Stimulated activated CD8-positive, alpha-beta memory T cell treated with anti-CD3 and anti-CD28 coated beads, Interleukin-7, amount 100 ng/mL, for 48 hours (primary cell): ENCODE results near the gene KCNQ1.

ENCODE experiments used
- DNase-seq, 2 donors: peaks; one replicate each; pipeline ENCODE4 v3.0.0-alpha.2; 2020; ENCODE audit warnings: low read depth in 1 of 2; ENCODE audit errors: extremely low read depth in 1 of 2

KCNQ1 gene

DNA sequence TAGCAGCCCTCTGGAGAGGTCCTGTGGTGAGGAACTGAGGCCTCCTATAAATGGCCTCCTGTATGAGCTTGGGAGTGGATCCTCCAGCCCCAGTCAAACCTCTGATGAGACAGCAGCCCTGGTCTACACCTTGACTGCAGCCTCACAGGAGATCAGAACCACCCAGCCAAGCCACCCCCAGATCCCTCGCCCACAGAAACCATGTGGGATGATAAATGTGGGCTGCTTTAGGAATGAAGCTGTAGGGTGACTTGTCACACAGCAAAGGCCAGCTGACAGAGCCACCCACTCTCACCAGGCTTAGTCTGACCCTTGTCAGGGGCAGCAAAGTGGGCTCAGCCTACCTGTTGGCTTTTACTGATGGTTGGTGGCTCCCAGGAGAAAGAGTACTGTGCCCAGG, 261.5 kb downstream of the KCNQ1 start:
- DNase-seq, result no peak

DNA sequence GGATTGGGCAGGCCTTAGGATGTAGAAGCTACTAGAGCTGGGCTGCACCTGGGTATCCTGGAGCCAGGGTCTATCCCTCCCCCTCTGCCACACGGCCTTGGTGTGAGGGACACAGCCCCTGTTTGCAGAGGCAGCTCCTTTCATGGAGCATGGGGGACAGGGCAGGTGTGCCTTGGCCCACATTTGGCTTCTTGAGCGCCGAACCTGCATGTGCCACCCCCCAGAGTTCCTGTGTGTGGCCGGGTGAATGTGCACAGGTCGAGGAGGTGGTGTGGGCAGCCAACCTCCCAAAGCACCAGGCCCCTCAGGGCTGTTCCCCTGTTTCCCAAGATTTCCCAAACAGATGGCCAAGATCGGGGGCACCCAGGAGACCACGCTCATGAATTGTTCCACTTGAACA, 262.9 kb downstream of the KCNQ1 start:
- no peak for DNase-seq

DNA sequence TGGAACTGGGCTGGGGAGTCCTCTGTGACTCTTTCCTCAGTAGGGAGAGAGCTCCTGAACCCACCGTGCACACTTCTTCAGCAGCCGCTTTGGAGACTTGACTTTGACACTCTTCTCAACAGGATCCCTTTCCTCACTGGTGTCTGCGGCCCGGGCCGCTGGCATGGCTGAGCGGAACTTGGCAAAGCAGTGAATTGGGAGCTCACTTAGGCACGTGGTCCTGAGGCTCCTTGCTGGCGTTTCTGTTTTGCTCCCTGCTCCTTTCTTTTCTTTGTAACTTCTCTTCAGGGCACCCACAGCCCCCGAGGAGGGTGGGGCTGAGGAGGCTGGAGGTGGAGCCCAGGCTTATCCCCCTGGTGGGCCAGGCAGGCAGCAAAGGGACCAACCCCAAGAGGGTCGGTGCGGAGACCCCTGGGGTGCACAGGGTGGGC, 263.4 kb downstream of the KCNQ1 start:
- no peak for DNase-seq

GRCh38 chr11:2708757-2709281, 264.0 kb downstream of the KCNQ1 start:
- no peak for DNase-seq

DNA sequence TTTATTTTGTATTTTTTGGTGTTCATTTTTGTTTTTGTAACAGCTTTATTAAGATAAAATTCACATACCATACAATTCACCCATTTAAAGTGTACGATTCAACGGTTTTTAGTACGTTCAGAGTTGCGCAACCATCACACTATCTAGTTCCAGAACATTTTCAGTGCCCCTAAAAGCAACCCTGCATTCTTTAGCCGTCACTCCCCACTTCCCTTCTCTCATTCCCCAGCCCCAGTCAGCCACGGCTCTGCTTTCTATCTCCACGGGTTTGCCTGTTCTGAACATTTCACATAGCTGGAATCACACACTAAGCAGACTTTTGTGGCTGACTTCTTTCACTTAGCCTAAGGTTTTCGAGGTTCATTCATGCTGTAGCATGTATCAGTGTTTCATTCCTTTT, 264.6 kb downstream of the KCNQ1 start:
- DNase-seq, result no peak

DNA sequence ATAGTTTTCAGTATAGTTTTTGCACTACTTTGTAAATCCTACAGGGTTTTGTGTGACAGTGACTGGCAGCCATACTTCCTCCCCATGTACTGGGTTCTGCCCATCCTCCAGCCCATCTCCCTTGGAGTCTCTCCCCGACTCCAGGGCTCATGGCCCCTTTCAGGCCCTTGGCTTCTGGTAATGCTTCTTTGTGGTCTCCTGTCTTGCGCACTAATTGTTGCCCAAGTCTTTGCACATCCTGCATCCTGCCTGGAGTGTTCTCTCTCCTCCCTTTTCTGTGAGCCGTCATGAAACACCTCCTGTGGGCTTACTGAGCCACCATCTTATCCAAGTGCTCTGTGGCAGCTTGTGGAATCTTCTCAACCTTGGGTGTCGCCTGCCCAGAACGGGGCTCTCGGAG, 266.4 kb downstream of the KCNQ1 start:
- DNase-seq, result no peak

- DNase-seq, result no peak
Measured at GRCh38 chr11:2713094-2713493, 268.3 kb downstream of the KCNQ1 start.

DNA sequence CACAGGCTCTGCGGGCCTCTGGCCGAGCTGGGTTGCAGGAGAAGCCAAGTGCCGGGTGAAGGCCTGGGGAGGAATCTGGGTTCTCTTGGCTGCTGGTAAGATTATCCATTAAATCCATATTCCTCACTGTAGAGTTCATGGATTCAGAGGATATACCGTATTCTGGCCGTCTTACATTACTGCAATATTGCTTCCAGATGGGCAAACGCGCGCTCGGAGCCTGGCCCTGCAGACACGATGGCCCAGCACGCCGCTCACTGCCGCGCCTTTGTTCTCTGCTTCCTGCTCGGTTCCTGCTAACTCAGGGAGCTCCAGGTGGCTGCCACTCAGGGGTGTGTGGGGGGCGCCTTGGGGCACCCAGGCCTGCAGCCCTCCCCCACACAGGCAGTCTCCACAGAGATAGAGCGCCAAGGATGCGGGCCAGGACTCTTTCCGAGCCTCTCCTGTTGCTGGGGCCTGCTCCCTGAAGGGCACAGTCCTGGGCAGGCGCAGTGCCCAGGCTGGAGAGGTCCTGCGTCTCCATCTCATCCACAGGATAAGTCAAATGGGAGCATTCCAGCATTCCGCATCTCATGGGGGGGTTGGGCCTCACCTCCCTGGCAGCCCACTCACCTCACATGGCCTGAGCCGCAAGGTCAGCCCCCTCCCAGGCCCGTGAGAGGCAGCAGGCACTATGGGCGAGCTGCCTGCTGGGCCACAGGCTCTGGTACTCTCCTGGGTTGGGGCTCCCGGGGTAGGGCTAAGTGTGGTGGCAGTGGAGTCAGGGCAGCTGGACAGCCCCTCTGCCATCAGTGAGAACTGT, 269.1 kb downstream of the KCNQ1 start:
- DNase-seq, result no peak

GRCh38 chr11:2714463-2714800, 269.6 kb downstream of the KCNQ1 start:
- DNase-seq, result no peak

- DNase-seq, result no peak
Measured at GRCh38 chr11:2714871-2715270, 270.1 kb downstream of the KCNQ1 start.

DNA sequence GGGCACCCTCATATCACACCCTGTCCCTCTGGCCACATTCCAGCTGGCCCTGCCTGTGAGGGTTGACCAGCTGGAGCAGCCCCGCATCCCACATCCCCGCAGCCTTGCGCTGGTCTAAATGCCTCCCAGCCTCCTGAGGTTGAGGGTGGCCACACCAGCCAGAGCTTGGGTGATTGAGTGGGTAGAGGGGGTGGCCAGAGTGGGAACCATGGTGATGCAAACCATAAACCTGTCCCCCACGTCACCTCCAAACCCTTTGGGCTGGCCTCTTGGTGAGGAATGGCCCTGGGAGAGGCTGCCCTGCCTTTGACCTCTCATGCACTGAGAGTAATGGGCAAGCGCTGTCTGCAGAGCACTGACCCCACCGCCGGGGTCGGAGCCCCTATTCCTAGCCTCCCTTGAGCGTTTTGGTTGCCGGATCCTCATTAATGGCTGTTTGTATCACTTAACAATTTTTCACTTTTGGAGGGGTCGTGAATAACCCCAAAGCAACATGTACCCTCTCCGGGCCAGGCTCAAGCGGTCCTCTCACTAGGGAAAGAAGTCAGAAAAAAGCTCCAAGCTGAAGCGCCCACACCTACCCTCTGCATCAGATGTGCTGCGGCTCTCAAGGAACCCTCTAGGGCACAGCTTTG, 271.0 kb downstream of the KCNQ1 start:
- no peak for DNase-seq

- no peak for DNase-seq
Measured at GRCh38 chr11:2716376-2717095, 271.7 kb downstream of the KCNQ1 start.

DNA sequence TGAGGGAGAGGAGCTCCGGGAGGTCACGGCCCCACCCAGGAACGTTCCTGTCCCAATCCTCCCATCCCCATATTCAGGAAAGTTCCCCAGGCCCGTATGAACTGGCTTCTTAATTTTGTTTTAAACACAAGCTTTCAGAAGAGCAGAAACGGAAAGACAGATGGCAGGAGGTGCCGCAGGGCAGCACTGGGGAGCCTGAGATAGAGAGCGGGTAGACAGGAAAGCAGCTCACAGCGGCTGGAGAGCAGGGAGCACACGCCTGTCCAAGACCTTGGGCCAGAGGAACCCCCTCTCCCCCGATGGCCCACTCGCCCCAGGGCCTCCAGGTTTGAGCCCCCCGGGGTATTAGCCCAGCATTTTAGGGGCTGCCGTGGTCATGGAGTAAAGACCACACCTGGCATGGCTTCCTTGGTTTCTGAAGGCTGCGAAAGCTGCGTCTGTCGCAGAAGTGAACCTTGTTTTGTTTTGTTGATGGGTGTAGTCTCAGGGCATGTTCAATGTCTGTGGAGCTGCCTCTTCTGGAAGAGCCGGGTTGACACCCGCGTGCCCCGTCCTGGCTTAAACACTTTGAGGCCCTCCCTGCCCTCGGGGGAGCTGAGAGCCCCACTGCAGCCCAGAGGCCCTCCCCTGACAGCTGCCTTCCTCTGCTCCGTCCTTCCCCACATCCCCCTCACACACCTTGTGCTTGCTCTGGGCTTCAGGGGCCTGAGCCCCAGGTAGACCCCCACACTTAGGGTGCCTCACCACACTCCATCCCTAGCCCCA, 272.9 kb downstream of the KCNQ1 start:
- no peak for DNase-seq

GRCh38 chr11:2718817-2719438, 274.1 kb downstream of the KCNQ1 start:
- no peak for DNase-seq

- no peak for DNase-seq
Measured at GRCh38 chr11:2719831-2720590, 275.2 kb downstream of the KCNQ1 start.

DNA sequence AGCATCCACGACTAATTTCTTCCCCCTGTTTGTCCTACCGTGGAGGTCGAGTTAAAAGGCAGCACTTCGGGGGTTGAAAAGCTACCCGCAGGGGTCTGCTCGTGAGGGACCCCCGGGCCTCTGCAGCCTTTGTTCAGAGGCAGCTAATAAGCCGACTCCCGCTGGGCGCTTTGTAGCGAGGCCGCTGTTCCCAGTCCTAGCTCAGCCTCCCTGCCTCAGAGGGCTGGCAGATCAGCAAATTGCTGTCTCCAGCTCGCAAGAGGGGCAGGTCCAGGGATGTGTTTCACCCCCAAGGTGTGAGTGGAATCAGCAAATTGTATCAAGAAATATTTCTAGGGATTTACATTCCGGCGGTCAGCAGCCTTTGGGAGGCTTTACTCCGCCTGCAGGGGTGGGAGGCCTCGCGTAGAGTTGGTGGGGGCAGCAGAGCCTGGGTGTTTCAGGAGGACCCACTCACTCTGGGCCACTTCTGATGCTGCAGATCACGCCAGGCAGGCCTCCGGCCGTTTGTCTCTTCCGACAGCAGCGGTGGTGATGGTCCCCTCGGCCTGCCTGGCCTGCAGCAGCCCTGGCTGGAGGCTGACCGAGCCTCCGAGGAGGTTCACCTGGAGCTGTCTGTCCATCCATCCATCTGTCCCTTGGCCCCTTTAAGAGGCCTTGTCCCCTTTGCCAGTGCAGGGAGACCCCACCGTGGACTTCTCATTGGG, 276.6 kb downstream of the KCNQ1 start:
- DNase-seq, result no peak

- DNase-seq, result no peak
Measured at GRCh38 chr11:2722955-2723354, 278.1 kb downstream of the KCNQ1 start.

DNA sequence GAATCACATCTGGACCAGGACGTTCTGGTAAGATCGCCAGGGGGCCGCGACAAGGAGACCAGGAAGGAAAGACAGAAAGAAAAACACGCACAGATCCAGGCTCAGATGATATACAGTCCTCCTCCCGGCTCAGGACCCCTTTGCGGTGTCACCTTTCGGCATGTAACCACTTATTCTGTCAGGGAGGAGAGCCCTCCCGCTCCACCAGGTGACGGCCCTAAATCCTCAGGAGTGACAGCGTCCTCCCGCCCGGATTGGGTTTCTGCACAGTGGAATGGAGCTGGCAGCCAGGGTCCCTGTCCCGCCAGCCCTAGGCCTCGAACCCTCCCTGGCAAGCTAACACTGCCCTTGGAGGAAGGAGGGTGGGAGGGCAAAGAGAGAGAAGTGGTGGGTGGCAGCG, 279.3 kb downstream of the KCNQ1 start:
- DNase-seq, result no peak

DNA sequence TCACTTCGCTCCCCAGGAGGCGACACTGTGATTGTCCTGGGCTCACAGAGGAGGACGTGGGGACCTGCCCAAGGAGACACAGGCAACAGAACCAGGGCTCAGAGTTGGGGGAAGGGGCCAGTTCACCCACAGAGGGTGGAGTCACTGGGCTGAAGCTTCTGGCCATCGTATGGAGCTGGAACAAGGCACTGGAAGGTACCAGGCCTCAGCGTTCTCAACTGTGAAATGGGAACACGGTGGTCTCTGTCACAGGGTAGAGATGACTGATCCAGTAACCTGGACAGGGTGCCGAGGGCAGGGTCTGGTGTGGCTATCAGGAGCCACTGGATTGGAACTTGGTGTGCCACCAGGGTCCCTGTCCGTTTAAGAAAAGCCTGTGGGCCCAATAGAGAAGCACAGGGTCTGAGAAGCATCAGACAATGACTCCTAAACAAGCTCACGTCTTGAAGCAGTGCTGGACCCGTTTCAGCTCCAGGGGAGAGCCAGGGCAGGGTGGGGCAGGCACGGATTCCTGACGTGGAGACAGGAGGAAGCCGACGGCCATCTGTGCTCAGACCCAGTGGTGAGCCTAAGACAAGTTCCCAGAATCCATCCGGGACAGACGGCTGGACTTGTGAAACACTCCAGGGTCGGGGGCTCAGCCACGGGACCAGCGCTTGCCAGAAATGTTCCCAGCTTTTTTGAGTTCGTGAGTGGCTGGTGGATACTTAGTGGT, 280.0 kb downstream of the KCNQ1 start:
- DNase-seq, result no peak
